Transverse colon (tissue), 4 donors: ENCODE results near the gene GAB1. TPM values are rescaled to one million over a fixed set of nuclear protein-coding genes. Genes with fewer than 3 reads are reported as not detected.

Experiments
- DNase-seq: peaks from one replicate; pipeline ENCODE4 v3.0.0-alpha.2; 2019
- H3K27ac ChIP-seq, 4 donors: fragments of 200-600 bp; sonication (generic); 2 replicates each; pipeline ENCODE4 v1.5.1; 2016 to 2018; ENCODE audit warnings: inconsistent platforms in 4 of 4
- H3K27me3 ChIP-seq: fragments of 200-600 bp; sonication (generic); 2 replicates; pipeline ENCODE4 v1.5.1; 2017; ENCODE audit warnings: inconsistent platforms
- H3K36me3 ChIP-seq, 4 donors: fragments of 200-600 bp; sonication (generic); 2 replicates each; pipeline ENCODE4 v1.5.1; 2017 to 2019; ENCODE audit warnings: inconsistent platforms in 4 of 4
- H3K4me1 ChIP-seq, 4 donors: fragments of 200-600 bp; sonication (generic); 2 replicates each; pipeline ENCODE4 v1.5.1; 2017 to 2020; ENCODE audit warnings: inconsistent platforms in 4 of 4
- H3K4me3 ChIP-seq, 4 donors: fragments of 200-600 bp; sonication (generic); 1 replicate in 1 of 4; 2 replicates in 3 of 4; pipeline versions ENCODE4 v1.5.1 to v1.6.1; 2017 to 2019; ENCODE audit warnings: inconsistent platforms in 4 of 4
- H3K9me3 ChIP-seq, 2 donors: fragments of 200-600 bp; sonication (generic); 2 replicates each; pipeline ENCODE4 v1.5.1; 2017 to 2019; ENCODE audit warnings: inconsistent platforms in 2 of 2
- CTCF ChIP-seq, 5 experiments: fragments of 200-600 bp in 3 of 5; fragments of 450-650 bp in 2 of 5; sonication (generic) in 3 of 5; IDR thresholded peaks; 1 replicate in 2 of 5; 2 replicates in 3 of 5; pipeline ENCODE4 v1.5.1; 2016 to 2017; ENCODE audit warnings: antibody characterized with exemption in 5 of 5, inconsistent platforms in 3 of 5, mild to moderate bottlenecking in 2 of 5, moderate library complexity in 1 of 5
- EP300 ChIP-seq: sonication (generic); formaldehyde crosslinking; IDR thresholded peaks from one replicate; pipeline ENCODE4 v1.6.1; 2017; ENCODE audit warnings: antibody characterized with exemption, low read depth
- POLR2A ChIP-seq: fragments of 450-650 bp; IDR thresholded peaks from one replicate; pipeline ENCODE4 v1.6.1; 2016; ENCODE audit warnings: antibody characterized with exemption, mild to moderate bottlenecking, moderate library complexity
- POLR2AphosphoS5 ChIP-seq, 3 donors: sonication (generic); formaldehyde crosslinking; IDR thresholded peaks; one replicate each; pipeline ENCODE4 v1.6.1; 2016; ENCODE audit warnings: antibody characterized with exemption in 3 of 3
- WGBS, 2 donors: methylation state at CpG; one replicate each; pipeline ENCODE4 v1.1.5; 2018; ENCODE audit warnings: low coverage in 1 of 2; 5-methylcytosine and 5-hydroxymethylcytosine counted together
- in situ Hi-C, 4 donors: fragments of 200-750 bp; cut with MboI; loops; one replicate each; pipeline versions ENCODE4 v1.15.0 to v1.15.1; 2017; ENCODE audit warnings: low sequenced_read_pairs in 3 of 4, low pct_ligation_motif_present in 1 of 4, low pct_unique_long_range_greater_than_20kb in 1 of 4
- intact Hi-C: fragments of 100-400 bp; cut with DNase I; formaldehyde crosslinking; loops from one replicate; pipeline ENCODE4 v1.15.1; 2023; ENCODE audit warnings: low total_unique reads
- total RNA-seq, 4 donors: library from RNA; depleted of rRNA; stranded (reverse); fragments of >200 nt; gene quantifications; one replicate each; pipeline ENCODE4 v1.1.0, GENCODE V29; 2016

Gene GAB1
- total RNA-seq, 4 donors from 2014 or later, result 33.0 to 72.7 (median 62.2) TPM

DNA sequence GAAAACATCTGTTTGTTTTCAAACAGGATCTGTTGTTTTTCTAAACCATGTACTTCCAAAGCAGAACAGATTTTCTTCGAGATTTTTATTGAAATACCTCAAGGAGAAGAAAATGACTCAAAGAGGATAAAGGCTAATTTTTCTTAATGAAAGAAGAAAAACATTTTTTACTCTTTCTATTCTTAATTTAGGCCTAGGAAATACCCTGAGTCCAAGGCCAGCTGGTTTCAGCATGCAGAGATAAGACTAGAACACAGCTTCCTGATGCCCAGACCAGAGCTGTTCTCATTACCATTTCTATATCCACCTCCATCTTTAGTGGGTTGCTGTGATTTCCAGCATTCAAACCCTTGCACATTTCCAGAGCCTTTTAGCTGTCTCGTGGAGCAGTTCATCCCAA lies 18.3 kb downstream of the GAB1 start:
- Histone ChIP-seq H3K4me1 (peaks cover 54 to 94% (median 82%) of the 10 kb centered on the region in 4 donors), H3K27me3 (no peaks in the 10 kb centered on the region), H3K36me3 (no peaks in the 10 kb centered on the region), H3K4me3 (peak overlapping the region in 1 of 4 donors; percentile 36), H3K27ac (peak overlapping the region; percentile 75 to 87 (median 83)), H3K9me3 (no peaks in the 10 kb centered on the region)
- TF ChIP-seq CTCF (IDR thresholded peaks at IDR 0.05) (no peak), POLR2AphosphoS5 (IDR thresholded peaks at IDR 0.05) (no peak), POLR2A (no peak), EP300 (no peak)
- no peak for DNase-seq
- intact Hi-C loops (no loop called here), in situ Hi-C loops (no loop called here)
- 54 to 80% methylated on average over 2 of the region's 2 CpGs for WGBS, 2 donors

DNA sequence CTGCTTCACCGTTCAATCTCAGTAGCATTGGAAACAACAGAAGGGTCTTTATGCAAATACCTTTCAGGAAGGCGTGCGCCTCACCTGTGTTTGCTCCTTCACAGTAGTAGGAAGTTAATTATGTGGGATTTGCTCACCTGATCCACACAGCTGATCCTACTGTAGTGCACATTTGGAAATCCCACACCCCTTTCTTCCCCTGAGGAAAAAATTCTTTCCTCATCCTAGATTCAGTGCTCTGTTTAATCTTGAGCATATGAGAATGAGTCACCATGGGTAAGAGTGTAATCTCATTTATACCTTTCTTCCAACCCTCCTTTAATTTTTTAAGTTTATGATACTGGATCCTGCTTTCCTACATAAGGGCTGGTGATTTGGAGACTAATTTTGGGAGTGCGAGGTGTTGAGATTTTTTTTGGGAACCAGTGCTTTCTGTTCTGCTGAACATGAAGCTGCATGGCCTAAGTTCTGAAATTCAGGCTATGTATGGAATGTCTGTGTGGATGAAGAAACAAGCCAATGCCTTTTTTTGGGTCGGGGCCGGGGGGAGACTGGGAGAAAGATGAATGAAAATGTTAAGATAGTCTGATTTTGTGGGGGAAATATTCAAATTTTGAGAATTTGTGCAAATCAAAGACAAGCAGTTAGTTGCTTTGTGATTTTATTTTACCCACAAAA lies 19.0 kb downstream of the GAB1 start:
- intact Hi-C loops (no loop called here), in situ Hi-C loops (no loop called here)
- no peak overlapping the region for H3K4me3 ChIP-seq
- no peaks in the 10 kb centered on the region for H3K27me3 ChIP-seq
- no peaks in the 10 kb centered on the region for H3K9me3 ChIP-seq
- no peaks in the 10 kb centered on the region for H3K36me3 ChIP-seq
- peak overlapping the region; percentile 75 to 87 (median 83) for H3K27ac ChIP-seq
- TF ChIP-seq POLR2A, result no peak
- no peak for TF ChIP-seq POLR2AphosphoS5 (IDR thresholded peaks at IDR 0.05)
- TF ChIP-seq EP300, result no peak
- DNase-seq, result no peak
- H3K4me1 ChIP-seq, result peaks cover 60 to 100% (median 88%) of the 10 kb centered on the region in 4 donors
- WGBS, 2 donors, result 77 to 80% methylated on average over 5 to 6 of the region's 6 CpGs

- 17 to 29% methylated on average over 1 to 3 of the region's 3 CpGs for WGBS, 2 donors
Observed at GRCh38 chr4:143356493-143356892, 19.8 kb downstream of the GAB1 start.

DNA sequence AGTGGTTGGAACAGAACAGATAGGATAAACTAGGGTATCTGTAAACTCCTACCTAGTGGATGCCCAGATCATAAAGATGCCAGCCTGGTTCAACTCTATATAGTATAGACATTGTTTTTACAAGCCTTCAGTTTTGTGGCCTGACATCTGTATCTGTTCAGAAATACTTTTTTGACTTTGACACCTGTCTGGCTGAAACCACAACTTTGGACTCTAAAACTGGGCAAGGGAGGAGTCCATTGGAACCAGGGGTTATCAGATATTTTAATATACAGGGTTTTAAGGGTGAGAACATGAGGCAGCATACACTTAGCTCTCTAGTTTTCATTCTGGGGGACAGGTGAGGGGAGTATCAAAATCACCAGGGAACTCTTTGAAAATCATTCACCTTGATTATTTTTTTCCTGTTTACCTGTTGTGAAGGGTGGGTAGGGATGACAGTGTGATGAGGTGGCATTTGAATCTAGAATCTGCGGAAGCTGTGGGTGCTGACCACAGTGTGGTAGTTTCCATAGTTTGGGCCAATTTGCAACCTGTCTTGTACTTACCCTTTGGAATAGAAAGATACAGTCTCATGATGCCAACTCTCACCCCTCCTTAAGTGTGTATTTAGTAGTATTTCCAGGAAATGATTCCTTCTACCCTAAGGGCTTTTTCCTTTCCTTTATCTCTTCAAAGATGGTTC lies 20.6 kb downstream of the GAB1 start:
- TF ChIP-seq POLR2AphosphoS5 (IDR thresholded peaks at IDR 0.05) (peak in 1 of 3 donors; percentile 22), POLR2A (no peak), EP300 (no peak), CTCF (IDR thresholded peaks at IDR 0.05) (no peak)
- WGBS, 2 donors, result 72% methylated on average over 1 of the region's 1 CpG; no CpG with 5 or more reads in 1 of the 2 donors
- intact Hi-C loops (no loop called here), in situ Hi-C loops (no loop called here)
- H3K27me3 ChIP-seq, result no peaks in the 10 kb centered on the region
- peak; percentile 46 for DNase-seq
- H3K4me1 ChIP-seq, result peaks cover 72 to 100% (median 86%) of the 10 kb centered on the region in 4 donors
- no peaks in the 10 kb centered on the region for H3K36me3 ChIP-seq
- peak overlapping the region; percentile 75 to 87 (median 83) for H3K27ac ChIP-seq
- no peak overlapping the region for H3K4me3 ChIP-seq
- H3K9me3 ChIP-seq, result no peaks in the 10 kb centered on the region

More at GRCh38 chr4:143356493-143356892, 19.8 kb downstream of the GAB1 start:
- Histone ChIP-seq H3K4me1 (peaks cover 69 to 100% (median 88%) of the 10 kb centered on the region in 4 donors), H3K36me3 (no peaks in the 10 kb centered on the region), H3K27me3 (no peaks in the 10 kb centered on the region), H3K9me3 (no peaks in the 10 kb centered on the region), H3K27ac (peak overlapping the region; percentile 75 to 87 (median 83)), H3K4me3 (no peak overlapping the region)
- no peak for DNase-seq
- no peak for TF ChIP-seq POLR2AphosphoS5 (IDR thresholded peaks at IDR 0.05)
- TF ChIP-seq EP300, result no peak
- TF ChIP-seq CTCF (IDR thresholded peaks at IDR 0.05), result no peak
- no peak for TF ChIP-seq POLR2A
- intact Hi-C loops (no loop called here), in situ Hi-C loops (no loop called here)
